NCI-H226 (cell line): ENCODE measurements around the gene SLC38A6.
A peak's percentile ranks its signal among the peaks of the same experiment; 100 is the strongest.

Source experiments
- DNase-seq: peaks from one replicate; pipeline ENCODE4 v3.0.0-alpha.2; 2015

The SLC38A6 gene

DNA sequence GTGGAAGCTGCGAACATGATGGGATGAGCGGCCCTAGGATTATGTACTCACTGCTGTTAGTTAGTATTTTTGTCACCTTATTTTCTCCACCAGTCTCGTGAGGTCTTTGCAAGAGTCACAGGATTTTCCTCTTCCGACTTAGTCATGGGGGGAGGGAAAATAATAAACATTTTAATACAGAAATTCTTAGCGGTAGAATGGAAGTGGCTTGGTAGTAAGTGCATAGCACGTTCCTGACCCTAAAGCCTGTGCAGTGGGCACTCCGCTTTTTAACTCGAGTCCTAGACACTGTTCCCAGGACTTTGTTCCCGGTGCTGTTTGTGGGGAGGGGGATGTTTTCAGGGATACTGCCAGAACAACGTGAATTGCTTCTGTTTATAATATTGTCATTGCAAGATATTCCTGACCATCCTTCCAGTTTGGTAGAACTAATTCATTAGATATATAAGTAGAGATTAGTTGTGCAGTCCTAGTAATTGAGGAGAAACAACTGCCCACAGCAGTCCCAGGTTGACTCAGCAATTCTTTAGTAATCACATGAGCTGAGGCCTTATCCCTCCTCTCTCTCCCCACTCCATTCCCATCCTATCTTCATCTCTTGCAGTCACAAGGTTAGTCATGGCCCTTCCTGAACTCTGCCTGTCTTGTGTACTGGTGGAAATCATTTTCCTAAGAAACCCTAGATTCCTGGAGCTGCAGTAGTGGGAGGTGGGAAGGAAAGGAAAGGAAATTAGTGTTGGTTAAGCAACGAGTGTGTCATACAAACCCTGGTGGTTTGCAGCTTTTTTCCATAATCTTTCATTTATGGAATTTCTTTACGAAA, 799 bp downstream of the SLC38A6 start:
- peak; percentile 91 for DNase-seq

DNA sequence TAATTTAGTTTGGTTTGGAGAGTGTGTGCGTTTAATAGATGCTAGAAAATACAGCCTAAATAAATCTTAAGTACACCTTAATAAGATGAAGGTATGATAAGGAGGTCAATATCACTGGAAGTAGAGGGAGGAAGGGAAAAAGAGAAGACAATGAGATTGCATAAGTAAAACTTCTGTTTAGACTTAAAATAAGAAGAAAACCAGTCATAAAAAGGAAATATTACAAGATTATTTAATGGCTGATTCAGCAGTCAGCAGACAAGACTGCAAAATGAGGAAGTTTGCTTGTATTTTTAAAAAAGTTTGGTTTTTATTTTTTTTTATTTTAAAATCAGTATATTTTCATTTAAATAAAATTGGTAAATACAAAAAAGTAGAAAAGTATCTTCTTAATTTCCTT, 3.2 kb downstream of the SLC38A6 start:
- no peak for DNase-seq

DNA sequence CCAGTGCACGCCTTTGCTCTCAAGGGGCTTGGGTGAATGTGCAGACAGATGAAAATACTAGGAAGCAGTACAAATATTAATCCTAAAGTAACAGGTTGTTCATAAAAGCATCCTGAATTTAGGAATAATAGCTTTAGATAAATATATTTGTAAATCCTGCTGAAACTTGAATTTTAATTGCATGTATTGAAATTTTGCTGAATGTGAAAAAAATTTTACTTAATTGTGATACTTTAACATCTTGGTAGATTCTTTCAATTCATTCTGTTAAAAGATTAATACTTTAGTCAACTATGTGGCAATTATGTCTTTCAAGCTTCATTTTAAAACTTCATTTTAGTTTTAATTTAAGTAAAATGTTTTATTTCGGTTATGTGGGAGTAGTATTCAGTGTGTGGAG, 5.5 kb downstream of the SLC38A6 start:
- DNase-seq: no peak

DNA sequence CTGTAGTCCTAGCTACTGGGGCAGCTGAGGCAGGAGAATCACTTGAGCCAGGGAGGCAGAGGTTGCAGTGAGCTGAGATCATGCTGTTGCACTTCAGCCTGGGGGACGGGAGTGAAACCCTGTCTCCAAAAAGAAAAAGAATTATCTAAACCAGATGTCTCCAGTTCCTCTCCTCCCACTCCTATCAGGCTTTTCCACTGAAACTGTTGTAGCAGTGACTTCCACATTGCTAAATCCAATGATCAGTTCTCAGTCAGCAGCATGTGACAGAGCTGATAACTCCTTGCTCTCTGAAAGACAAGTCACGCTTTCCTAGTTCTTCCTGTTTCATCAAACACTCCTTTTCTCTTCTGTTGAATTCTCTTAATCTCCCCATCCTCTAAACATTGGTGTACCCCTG, 8.6 kb downstream of the SLC38A6 start:
- DNase-seq: no peak

DNA sequence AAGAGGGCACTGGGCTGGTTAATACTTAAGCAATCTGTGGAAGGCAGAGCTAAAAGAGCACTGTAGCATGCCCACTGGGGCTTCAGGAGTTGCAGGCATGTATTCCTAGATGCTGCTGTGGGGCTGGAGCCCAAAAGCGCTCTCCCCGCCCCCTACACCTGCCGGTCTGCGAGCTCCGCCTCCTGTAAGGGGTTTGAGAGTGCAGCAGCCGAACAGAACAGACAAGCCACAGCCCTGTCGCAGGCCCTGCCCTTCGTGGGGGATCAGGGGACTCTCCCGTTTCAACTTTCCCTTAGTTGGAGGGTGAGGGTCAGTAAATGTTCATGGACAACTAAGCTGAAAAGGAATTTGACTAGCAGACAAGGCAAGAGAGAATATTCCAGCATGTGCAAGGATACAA, 17.6 kb downstream of the SLC38A6 start:
- DNase-seq: no peak

DNA sequence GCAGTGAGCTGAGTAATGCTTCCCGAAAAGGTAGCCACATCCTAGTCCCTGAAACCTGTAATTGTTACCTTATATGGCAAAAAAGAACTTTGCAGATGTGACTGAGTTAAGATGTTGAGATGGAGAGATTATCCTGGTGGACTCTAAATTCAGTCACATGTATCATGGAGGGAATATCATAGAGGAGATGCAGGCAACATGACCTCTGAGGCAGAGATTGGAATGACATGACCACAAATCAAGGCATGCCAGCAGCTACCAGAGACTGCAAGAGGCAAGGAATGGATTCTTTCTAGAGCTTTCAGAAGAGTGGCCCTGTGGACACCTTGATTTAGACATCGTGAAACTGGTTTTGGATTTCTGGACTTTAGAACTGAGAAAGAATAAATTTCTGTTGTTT, 18.5 kb downstream of the SLC38A6 start:
- DNase-seq: no peak

DNA sequence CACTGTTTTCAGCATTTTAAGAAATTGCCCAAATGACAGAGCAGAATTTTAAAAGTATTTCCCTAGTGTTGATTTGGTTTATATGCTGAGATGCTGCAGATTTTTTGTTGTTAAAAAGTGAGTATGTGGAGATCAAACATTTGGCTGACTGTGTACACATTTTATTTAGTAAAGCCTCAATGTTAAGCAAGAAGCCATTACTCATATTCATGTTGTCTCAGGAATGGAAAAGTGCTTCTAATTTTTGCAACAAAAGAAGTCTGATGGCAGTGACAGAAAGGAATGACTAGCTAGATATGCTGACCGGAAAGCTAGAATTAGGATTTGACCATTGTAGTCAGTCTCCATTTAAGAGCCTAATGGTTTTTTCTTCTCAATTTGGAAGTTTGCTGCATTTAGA, 22.5 kb downstream of the SLC38A6 start:
- DNase-seq: no peak

DNA sequence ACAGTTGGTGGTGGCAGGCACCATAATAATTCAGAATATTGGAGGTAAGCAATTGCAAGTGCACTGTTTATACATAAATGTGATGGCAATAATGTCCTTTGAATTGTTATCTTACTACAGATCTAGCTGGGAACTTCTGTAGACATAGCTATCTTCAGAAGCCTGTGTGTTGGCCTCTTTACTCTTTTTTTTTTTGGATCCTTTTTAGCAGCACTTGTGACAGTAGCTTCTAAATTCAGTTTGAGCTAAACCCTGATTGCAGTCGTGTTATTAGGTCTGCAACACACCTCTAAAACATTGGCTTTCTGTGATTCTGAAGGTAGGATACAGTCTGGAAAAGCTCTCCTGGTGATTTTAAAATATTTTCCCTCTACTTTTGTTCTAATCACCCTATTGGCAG, 38.5 kb downstream of the SLC38A6 start:
- no peak for DNase-seq

DNA sequence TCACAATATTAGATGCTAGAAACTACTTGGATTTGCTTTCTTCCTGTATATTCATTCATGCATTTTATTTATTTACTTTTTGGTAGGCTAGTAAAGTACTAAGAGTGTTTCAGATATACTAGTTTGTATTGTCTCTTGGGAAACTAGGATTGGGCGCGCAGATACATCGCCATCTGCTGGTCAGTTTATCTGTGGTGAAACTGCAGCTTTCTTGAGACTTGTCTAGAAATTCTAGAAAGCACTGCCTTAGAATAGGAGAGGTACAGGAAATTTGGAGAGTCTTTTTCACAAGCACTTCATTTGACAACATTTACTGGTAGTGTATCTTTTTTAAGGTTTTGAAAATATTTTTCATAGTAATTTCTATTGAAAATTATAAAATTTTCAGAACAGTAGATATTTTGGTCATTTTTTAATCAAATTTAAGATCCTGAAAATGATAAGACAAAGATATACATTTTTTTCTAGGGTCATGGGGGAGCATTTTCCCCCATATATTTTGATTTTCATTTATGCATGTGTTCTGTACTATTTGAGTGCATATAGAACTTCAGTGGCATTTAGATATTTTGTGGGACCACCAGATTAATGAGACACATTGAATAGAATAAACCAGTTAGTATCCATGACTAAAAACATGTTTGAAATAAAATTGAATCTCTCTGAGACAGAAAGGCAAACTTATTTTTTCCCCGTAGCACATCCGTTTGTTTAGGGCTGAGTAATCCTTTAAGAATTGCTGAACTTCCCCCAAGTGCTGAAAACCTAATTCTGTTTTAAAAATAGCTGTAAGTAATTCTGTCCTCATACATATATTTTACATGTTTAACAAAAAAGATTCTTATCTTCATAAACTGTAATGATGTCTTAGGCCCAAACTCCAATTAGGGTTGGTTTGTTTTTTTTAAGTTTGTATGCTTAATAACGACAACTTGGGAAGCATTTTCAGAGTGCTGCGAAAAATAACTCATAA, 44.5 kb downstream of the SLC38A6 start:
- DNase-seq: peak; percentile 23

DNA sequence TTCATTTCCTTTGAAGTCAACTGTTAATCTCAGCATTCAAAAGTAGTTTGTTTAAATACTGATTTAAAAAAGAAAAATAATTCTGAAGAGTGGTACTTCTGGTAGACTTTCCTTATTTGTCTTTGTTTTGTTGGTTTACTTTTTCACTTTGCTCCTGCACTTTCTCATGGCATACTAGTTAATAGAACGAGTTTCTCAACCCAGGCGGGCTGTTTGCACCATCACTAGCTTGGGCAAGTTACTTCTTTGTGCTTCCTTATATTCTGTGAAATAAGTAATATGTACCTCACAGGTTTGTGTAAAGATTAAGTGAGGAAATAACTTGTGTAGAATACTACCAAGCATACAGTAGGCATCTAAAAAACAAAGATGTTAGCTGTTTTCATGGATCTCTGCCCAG, 45.5 kb downstream of the SLC38A6 start:
- DNase-seq: no peak

DNA sequence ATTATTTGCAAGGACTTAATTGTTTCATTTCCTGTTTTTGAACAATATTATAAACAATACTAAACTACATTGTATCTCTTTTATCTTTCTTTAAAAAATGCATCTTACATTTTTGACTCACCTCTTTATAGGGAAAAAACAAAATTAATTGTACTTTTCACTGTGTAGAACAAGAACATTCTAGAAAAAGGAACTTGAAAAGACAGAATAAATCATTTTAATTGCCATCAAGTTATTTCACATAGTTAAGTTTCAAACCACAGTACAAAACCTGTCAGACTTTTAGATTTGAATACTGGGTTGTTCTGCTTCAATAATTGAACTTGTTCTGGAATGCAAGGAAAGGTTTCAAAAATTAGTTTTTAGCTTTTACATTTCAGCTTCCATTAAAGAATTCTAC, 50.0 kb downstream of the SLC38A6 start:
- no peak for DNase-seq

DNA sequence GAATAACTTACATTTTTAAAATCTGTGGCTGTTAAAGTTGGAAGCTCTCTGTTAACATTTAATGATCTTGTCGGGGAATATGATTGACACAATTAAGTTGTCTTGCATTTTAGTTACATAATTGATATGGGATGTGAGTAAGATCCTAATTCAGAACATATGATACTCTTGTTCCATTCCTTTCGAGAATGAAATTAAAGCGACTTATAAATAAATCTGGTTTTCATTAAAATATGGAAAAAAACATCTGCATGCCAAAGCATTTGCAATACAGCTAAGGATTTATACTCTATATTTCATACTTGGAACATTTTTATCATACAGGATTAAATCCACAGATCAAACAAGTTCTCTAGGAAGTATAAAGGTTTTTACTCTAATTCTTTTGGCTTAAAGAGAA, 52.0 kb downstream of the SLC38A6 start:
- DNase-seq: no peak

DNA sequence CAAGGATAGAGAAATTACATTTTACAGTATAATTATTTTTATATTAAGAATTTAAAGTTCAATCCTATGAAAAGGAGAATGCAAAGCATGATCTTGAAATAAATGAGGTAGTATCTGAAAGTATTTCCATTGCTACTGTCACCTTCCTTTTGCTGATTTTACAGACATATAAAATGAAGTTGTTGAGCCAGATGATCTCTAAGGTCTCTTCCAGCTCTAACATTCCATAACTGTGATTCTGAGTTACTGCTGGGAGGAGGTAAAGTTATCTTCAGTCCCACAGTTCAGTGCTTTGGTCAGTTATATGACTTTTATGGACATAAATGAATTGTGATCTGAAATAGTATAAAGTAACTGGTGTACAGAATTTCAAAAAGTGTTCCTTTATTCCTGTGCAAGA, 52.8 kb downstream of the SLC38A6 start:
- DNase-seq: no peak

DNA sequence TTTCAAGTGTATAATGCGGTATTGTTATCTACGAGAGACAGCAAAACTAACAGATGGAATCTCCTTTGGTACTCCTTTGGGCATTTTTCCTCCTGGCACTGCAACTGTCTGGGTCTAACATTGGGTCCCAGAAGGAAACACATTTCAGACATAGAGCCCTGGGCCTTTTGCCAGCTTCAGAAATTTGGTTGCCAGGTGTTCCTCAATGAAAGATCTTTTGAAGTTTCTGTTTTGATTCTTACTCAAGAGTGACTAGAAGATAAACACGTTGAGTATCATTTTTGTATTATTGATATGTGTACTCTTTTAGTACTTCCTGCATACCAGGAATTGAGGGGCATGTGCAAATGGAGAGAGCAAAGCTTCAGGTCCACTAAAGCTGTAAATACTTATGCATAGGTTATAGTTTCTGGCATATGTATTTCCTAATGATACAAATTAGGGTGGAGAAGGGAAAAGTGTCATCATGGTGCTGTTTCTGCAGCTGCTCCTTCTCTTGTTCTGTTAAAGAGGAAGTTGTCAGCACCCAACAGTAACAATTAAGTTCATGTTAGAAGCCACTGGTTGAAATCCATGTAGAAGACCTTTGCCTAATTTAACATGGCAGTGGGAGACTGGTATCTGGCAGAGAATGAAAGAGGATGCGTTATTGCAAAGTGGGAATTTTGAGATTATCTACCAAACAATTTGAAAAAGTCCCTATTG, 53.5 kb downstream of the SLC38A6 start:
- no peak for DNase-seq

DNA sequence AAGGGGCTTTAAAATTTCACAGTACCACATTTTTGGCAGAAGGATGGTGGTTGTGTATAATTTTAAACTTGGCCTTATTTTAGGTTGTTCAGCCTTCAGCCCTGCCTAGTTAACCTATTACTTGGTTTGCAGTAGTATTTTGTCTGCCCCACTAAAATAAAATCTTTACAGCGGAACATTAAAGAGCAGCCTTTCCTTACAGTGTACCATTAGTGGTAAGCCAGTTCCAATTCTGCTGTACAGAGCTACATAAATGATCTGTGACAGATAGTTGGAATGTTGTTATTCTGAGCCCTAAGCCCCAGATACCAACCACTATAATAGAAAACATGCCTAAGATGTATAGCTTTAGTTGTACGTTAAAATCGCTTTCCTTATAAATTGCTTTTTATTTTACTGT, 56.2 kb downstream of the SLC38A6 start:
- DNase-seq: no peak

DNA sequence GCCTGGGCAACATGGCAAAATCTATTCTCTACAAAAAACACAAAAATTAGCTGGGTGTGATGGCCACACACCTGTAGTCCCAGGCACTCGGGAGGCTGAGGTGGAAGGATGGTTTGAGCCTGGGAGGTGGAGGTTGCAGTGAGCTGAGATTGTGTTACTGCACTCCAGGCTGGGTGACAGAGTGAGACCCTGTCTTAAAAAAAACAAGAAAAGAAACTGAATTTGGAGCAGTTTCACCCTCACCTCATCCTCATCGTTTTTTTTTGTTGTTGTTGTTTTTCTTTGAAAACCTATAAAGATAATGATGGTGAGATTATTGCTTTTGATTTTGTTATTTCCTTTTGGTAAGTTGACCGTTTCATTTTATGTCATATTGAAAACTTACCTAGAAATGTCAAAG, 60.7 kb downstream of the SLC38A6 start:
- DNase-seq: no peak

DNA sequence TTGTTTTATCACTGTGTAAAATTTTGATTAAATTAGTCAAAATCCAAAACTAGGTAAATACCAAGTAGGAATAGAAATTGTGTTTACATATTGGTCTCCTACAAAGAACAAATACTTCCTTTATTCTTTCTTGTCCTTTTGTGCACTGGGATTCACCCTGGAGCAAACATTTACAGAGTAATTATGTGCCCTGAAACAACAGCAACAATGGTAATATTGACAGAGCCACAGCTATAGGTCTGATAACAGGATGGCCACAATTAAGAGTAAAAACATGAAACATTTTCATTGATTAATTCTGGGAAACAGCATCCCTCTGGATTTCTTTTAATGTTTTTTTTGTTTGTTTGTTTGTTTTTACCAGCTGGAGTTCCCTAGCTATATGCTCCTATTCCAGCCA, 61.2 kb downstream of the SLC38A6 start:
- DNase-seq: no peak

DNA sequence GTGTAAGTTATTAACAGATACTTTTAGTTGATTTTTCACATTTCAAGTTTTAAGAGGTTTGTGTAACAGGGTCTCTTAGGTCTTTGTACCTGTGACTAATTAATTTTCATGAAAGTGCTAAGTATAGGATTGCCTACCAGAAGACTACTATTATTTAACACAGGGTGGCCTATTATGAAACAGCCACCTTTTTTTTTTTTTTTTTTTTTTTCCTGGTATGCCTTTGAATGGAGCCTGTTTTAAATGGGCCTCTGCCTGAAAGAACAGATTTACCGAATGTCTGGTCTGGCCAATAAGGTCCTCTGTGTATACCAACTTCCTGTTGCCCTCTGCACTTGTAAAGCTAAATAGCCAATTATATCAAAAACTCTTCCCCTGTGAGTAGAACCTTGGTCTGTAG, 62.5 kb downstream of the SLC38A6 start:
- no peak for DNase-seq

DNA sequence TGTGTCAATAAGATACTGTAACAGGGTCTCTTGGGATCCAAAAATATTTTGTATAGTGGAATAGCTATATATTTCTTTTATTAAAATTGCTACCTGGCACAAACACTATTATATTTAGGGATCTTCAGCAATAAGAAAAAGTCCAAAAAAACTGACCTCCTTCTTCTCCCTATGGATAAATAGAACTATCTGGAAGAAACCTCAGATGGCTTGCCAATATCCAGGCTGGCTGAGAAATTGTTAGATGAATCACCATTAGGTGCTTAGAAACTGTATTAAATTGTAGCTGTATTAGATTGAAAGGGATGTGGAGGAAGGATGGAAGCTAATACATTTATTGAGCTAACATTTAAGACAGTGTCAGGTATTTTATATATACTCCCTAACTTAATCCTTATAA, 66.0 kb downstream of the SLC38A6 start:
- DNase-seq: no peak

DNA sequence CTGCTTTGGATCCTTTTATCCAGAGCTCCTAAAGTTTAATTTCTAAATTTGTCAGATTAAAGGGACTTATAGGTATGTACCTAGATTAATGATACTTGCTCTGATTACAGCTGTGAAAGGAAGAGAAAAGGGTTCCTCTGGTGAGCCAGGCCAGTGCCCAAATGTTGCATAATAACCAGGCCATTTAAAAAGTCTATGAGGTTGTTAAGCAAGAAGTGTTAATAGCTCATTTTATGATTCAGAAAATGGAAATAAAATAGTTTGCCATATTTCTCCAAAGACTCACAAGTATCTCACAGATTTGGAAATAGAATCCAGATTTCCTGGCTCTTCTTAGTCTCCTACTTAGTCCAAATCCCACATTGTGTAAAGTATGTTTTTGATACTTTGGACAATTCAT, 67.6 kb downstream of the SLC38A6 start:
- no peak for DNase-seq

DNA sequence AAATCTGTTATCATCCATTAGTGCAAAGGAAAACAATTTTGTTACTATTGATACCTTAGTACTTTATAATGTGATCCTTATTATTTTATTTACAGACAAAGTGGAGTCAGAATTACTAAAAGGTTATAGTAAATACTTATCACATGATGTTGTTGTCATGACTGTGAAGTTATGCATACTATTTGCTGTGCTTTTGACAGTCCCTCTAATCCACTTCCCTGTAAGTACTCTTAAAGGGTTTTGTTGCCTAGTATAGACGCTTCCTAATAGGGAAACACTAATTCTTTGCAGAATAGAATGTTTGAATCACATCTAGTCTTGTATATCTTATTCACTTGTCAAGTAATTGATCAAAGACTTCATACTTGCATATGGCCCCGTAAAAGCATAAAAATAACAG, 69.4 kb downstream of the SLC38A6 start:
- no peak for DNase-seq

DNA sequence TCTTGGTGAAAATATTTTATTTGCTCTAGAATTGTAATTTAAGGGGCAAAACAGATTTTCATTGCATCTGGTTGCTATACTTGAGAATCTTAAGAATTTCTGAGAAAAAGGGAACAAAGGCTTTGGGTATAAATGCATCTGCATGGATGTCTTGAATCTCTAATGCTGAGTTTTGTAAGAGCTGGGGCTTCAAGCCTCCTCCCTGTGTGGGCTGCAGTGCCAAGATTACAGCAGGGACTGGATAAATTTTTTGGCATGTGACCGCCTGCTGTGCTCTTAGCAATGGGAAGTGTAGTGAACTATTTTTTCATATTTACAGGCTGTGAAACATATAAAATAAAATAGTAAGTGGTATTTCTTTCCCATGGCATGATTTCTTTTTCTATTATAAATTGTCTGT, 70.0 kb downstream of the SLC38A6 start:
- no peak for DNase-seq

DNA sequence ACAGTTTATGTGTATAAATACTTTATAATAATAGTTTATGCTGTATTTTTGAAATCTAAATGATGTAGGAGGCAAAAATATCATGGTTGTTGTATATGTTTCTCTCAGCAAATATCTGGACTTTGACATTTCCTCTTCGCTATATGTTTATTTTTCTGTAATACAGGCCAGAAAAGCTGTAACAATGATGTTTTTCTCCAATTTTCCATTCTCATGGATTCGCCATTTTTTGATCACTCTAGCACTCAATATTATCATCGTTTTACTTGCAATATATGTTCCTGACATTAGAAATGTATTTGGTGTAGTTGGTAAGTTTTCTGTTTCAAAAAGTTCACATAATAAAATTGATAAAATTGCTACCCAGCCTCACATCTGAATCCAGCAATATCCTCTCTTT, 70.6 kb downstream of the SLC38A6 start:
- no peak for DNase-seq

DNA sequence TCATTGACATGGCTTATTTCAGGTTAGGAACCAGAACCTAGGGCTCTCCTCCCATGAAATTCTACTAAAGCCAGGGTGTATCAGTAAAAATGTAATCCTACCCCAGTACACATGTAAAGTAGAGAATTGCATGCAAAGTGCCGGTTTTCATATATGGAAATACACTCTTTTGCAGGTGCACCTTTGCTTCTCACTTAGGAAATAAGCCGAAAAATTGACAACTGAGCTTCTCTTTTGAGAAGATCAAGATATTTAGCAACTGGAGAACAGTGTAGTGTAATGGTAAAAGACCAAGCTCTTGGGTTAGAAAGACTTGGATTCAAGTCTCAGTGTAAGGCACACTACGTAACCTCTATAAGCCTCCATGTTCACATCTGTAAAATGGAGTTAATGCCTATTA, 82.4 kb downstream of the SLC38A6 start:
- no peak for DNase-seq
